CD4-positive, alpha-beta T cell treated with Interleukin-10 for 1 hour (primary cell): ENCODE data around the gene DCAF5.
"Not testable (repeated sequence)": the region's sequence is repeated elsewhere in the genome, so short reads cannot be mapped to it uniquely, and the experiment has no call there.

ENCODE experiments used
- DNase-seq: peaks from one replicate; pipeline ENCODE4 v3.0.0-alpha.2; 2020

The DCAF5 gene

DNA sequence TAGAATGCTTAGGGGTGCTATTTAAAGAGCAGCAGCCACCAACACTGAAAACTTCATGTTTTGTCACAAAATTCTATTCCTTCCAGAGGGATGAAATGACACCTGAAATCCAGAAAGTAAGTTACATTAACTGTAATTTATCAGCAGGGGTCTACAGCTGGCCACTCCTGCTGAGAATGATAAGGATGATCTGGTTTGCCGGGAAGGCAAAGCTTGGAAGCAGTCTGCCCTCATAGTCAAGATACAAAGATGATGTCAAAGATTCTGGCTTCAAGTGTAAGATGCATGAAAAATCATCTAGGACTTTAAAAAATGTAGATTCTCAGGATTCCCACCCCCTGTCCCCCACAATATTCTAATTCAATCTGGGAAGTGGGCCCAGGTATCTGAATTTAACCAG lies 58.4 kb downstream of the DCAF5 start:
- DNase-seq, result no peak

DNA sequence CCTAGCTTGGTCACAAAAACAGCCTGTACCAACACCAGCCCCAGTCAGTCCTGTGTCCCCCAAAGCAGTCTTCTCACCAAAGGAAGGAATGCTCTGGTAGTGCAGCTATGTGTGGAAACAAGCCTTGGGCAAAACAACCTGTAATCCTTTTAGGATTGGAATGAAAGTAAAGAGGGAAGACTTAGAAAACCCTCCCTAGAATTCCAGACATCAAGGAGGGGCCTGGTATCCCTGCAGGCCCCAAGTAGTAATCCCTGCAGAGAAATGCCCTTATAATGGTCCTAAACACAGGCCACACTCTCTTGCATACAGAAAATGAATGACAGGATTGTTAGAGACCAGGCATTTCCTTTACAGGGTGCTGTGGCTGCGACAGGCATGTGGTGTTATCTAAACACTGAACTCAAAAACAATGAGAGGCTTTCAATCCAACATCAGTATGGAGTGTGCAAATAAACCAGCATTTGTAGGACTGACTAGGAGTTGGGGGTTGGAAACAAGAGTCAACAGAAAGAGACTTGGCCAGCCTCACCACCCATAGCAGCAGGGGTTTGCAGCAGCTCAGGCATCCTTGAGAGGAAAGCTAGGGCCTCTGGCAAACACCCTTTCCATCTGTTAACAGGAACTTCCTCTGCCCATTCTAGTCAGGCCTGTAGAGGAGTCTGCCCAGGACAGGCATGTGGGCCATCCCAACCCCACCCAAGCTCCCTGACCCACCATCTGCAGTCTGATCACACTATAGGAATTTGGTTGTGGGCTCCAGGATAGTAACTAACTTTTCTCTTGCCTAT lies 59.1 kb downstream of the DCAF5 start:
- no peak for DNase-seq

DNA sequence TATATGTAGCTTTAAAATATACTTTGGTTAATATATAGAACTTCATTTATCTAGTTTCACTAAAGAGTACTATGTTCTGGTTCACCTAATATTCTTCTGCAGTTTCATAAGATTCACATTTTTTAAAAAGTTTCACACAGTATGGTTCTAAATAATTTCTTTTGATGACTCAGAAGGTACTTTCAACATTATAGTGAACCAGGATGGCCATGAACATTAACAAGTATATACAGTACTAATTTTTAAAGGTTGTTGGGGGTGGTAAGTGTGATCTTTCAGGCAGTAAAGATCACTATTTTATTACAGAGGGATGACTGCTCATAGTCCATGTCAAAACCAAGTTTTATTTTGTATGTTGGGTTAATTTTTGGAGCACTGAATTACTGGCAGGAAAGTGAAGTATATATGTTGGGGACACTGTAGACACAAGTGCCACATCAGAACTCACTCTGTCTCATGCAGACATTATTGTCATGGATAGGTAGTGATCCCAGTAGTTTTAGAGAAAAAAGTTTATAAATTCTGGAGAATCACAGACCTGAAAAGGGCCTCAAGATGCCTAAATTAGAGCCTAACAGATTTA lies 60.0 kb downstream of the DCAF5 start:
- DNase-seq, result no peak

DNA sequence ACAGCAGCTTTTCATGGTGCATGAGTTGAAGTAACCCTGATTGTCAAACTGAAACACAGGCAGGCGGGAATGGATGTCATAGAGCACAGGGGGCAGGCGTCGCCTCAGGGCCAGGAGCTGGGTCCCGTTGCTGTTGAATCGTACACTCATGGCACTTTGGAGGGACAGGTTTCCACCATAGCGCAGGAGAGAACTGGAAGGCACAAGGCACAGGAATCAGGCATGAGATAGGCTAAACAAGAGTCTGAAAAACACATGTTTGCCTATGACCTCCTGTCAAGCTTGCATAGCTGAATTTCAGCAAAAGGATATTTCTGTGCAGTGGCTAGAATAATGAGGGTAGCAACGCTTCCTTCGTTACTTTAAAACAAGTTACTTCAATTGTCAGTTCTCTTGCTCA lies 61.2 kb downstream of the DCAF5 start:
- no peak for DNase-seq

DNA sequence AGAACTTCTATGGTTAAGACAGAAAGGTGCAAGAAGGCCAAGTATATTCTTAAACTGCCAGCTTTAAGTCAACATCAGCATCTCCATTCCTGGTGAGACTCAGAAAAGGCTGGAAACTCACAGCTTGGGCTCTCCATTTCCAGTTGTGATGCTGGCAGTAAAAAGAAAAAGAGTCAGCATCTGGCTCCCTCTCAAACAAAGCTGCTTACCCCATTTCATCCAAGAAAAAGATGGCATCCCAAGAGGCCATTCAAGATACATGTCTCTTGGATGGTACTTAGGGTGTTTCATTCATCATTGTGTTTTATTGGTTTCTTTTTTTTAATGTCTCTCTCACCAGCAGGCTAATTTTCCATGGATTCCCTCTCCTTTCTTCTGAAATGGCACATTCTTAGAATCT lies 61.9 kb downstream of the DCAF5 start:
- DNase-seq, result no peak

DNA sequence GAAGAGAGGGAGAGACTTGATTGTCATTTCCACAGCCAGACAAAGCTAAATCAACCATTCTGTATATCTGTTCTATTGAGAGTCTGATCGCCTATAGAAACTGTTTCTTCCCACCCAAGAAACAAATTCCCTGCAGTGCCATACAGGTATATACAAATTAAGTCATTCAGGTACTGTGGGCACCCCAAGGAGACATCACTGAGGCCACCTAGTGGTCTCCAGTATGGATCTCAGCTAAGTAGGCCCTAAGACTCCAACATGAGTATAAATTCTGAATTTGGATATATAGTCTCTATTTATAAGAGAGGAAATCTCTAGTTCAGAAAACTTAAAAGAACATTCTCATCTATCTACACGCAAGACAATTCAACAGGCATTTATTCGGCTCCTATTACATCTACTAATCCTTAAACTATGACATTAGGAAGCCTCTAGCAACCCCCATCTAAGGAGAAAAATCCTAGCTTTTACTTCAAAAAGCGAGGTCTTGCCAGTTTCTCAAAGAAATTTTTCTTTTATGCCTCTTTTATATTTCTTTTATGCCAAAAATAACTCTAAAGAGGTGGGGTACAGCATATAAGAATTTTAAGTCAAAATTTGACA lies 62.6 kb downstream of the DCAF5 start:
- peak; percentile 36 for DNase-seq

DNA sequence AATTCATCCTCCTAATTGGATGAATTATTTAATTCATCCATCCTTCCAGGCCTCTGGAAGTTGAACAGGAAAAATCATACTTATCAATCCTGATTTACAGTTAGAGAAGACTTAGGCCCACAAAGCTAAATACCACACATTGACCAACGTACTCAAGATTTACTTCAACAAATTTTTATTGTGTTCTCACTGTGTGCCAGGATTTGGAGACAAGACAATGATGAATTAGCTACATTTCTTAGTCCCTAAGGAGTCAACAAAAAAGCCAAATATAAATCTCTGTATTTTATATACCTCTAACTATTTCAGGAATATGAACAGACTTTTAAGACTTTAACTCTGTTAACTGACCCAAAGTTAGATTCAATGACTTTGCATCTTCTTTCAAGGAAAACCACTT lies 63.9 kb downstream of the DCAF5 start:
- no peak for DNase-seq

DNA sequence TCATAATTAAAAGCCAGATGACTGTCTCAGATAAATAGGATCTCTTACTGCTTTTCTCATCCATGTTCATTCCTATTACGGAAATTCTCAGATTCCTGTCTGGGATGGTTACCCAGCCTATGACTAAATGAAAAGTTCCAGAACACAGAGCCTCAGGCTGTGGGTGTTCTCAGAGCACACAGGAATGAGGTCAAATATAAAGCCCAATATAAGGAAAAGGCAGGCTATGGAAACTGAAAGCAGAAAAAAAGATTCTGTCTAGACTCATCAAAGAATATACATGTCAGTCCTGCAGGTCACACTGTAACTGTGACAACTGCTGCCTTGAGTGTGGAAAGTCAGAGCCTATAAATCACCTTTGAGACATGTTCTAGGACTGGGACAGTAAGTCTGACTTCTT lies 64.3 kb downstream of the DCAF5 start:
- DNase-seq, result no peak

DNA sequence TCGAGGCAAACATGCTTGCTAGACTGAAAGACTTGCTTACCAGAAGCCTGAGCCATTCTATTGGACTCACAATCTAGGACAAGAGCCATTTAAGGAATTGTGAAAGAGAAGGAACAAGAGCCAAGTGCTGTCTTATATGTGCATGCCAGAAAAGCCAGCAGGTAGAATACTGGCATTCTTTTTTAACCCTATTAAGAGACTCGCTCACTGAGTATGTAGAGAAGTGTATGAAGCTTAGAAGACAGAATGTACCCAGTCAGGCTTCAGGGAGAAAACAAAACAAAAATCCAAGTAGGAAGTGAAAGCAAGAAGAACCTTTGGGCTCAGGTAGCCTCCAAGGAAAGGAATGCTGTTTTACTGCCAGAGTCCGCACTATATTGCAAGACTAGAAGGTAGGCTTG lies 65.9 kb downstream of the DCAF5 start:
- DNase-seq, result no peak

DNA sequence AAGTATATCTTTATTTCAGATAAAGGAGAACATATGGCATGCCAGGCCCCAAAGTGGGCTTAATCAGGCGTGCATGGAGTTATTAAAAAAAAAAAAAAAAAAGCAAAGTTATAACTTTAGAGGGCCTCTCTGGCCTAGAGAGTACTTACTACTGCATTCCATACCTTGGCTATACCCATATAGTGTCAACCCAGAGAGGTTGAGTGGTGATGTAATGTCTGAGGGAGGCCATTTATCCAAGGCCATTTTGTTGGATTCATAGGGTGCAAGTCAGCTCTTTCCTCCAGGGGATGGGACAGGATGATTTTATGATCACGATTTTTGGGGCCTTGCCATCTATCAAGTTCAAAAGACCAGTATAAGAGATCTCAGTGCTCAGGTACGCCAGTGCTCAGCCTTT lies 66.4 kb downstream of the DCAF5 start:
- DNase-seq, result no peak

DNA sequence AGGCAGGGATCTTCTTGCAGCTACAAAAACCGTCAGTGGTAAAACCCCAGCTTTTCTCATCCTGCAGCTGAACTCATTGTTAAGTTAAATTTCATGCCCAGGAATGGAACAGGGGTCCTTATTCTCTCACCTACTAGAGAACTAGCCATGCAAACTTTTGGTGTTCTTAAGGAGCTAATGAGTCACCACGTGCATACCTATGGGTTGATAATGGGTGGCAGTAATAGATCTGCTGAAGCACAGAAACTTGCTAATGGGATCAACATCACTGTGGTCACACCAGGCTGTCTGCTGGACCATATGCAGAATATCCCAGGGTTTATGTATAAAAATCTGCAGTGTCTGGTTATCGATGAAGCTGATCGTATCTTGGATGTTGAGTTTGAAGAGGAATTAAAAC lies 68.9 kb downstream of the DCAF5 start:
- no peak for DNase-seq

DNA sequence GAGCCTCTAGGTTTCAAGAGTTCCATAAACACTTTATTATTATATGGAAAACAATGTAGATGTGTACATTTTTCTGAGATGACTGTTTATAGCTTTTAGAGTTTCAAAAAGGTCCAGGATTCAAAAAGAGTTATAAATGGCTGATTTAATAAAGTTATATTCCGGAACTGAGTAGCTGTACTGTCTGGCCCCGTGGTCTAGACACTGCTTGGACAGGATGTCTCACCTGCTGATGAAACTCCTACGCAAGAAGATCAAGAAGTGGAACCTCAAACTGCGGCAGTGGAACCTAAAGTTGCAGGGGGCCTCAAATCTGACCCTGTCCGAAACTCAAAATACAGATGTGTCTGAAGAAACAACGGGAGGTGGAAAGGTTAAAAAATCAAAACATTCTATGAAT lies 69.7 kb downstream of the DCAF5 start:
- no peak for DNase-seq

DNA sequence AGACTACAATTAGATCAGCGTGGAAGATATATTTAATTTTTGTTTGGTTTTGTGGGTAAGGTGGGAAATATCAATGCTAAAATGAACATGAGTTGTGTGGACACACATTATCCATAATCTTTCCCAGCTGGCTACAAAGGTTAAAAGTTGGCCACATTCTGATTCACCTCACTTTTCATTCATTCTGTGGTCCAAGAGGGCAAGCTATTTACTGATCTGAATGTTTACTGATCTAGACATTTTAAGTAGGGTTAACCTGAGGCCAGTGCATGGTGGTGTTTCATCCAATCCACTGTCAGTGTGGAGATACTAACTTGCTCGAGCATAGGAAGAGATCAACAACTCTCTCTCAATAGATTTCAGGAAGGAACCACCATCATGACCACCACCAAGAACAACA lies 71.6 kb downstream of the DCAF5 start:
- no peak for DNase-seq

DNA sequence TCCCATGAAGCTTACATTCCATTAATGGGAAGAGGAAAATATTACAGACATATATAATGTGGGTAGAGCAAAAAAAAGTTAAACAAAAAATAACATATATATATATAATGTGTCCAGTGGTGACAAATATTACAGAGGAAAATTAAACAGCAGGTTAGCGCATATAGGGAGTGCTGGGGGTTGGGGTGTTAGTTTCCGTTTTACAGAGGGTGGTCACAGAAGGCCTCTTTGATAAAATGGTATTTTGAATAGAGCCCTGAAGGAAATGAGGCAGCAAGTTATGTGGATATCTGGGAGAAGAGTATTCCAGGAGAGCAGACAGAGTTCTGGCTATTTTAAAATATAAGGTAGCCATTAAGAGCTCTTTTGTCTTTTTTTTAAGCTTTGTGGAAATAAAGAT lies 73.2 kb downstream of the DCAF5 start:
- DNase-seq, result no peak

DNA sequence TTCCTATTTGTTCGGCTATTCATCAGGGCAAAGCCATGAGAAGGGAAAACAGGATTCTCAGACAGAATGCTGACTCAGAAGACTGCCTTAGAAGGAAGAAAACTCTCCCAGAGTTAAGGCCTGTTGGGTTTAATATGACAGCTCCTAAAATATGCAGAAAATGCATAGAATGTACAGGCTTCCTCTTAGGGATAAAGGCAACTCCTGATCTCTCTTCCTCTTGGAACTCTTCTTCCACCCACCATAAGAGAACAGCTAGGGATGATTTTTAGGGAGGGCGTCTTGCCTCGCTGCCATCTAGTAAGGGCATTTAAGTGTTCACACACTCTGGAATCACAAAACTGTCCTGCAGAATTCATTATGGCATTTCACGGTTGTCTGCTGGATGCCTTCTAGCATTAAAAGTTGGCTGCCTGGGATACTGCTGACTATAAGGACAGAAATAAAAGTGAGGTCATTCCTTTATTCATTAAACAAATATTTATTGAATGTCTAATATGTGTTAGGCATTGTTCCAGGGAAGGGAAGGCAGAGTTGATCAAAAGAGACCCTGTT lies 73.7 kb downstream of the DCAF5 start:
- DNase-seq, result no peak

DNA sequence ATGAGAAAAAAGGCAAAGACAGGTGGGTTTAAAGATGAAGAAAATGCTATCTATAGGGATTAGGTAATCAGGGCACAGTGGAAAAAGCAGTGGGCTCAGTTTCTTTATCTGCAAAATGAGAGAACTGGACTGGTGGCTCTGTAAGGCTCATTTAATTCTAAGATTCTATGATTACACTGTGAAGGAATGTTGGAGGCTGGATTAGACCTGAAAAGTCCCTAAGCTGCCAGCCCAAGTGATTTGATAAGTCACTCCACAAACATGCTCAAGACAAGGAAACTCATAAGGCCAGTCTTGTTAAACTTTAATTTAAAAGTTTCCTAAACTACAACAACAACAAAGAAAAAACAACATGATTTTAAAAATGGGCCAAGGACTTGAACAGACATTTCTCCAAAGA lies 75.1 kb downstream of the DCAF5 start:
- DNase-seq, result no peak

DNA sequence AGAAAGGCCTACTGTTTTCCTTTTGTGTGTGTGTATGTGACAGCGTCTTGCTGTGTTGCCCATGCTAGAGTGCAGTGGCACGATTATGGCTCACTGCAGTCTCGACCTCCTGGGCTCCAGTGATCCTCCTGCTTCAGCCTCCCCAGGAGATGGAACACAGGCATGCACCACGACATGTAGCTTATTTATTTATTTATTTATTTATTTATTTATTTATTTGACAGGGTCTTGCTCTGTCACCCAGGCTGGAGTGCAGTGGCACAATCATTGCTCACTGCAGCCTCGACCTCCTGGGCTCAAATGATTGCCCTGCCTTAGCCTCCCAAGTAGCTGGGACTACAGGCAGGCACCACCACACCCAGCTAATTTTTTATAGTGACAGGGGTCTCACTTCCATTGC lies 75.7 kb downstream of the DCAF5 start:
- DNase-seq, result not testable (repeated sequence)

DNA sequence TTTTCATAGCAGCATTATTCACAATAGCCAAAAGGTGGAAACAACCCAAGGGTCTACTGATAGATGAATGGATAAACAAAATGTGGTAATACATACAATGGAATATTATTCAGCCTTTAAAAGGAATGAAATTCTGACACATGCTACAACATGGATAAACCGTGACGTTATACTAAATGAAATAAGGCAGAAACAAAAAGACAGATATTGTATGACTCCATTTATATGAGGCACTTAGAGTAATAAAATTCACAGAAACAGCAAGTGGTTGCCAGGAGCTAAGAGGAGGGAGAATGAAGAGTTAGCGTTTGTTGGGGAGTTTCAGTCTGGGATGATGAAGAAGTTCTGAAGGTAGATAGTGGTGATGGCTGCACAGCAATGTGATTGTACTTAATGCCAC lies 76.6 kb downstream of the DCAF5 start:
- no peak for DNase-seq

DNA sequence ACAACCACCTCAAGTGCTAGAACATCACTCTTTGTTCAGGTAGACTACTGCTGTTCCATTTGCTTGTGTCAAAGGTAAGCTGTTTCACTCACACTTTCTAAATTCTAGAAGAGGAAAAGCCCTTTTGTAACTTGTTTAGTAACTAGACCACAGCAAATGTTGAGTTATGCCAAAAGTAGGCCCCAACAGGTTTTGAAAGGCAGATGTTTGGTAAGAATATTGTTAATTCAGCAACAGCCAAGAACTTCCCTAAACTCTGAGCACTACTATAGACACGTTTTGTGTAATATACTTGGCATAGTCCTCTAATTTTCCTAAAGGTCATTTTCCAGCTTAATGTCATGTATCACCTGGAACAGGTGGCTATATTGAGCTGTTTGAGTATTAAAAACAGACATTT lies 79.0 kb downstream of the DCAF5 start:
- DNase-seq, result no peak

DNA sequence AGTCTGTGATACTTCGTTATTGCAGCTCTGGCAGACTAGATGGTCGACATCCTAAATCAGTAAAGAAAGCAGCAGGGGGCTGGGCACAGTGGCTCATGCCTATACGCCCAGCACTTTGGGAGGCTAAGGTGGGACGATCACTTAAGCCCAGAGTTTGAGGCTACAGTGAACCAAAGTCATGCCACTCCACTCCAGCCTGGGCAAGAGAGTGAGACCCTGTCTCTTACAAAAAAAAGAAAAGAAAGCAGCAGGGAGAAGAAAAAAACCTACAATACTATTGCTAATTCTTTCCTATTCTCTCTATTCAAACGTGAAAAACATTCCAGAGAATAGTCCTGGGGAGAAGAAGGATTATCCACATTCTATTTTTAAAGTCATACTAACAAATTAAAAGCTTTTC lies 79.5 kb downstream of the DCAF5 start:
- DNase-seq, result no peak

DNA sequence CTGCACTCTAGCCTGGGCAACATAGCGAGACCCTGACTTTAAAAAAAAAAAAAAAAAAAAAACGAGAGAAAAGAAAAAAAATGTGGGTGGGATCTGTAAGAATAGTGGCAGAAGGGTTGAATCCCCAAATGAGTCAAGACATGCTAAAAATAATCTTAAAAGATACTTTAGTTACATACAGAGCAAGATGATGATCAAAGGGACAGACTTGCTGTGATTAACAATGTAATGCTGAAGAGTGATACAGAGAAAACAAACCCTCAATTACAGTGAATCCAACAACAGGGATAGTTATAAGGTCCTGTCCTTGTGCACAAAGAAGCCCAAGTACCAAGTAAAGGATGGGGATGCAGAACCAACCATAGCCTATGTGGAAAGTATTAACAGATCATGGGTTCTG lies 80.3 kb downstream of the DCAF5 start:
- DNase-seq, result no peak

DNA sequence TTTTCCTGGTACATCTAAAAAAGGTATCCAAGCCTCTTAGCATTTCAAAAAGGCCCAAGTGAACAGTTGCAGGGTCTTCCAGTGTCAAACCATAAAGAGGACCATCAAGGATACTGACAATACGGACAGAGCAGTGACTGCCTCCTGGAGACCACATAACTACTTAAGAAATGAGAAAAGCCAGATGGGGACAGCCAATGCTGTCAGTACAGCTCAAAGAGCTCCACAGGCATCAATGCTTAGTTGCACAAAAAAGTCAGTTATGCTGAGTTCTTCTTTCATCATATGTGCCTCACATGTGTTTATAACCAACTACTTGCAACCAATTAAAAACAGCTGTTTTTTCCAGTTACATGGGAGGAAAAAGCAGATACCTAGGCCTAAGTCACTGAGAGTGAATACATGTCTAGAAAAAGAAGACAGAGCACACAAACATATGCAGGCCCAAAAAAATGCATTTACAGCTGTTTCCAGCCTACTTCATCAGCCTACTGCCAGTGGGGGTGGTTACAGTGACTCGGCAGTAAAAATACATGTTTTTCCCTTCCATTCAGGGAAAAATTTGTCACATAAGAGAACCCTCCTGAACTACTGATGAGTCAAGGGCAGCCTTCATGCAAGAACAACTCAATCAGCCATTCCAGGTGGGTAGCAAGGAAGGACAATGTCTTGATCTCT lies 84.0 kb downstream of the DCAF5 start:
- no peak for DNase-seq

DNA sequence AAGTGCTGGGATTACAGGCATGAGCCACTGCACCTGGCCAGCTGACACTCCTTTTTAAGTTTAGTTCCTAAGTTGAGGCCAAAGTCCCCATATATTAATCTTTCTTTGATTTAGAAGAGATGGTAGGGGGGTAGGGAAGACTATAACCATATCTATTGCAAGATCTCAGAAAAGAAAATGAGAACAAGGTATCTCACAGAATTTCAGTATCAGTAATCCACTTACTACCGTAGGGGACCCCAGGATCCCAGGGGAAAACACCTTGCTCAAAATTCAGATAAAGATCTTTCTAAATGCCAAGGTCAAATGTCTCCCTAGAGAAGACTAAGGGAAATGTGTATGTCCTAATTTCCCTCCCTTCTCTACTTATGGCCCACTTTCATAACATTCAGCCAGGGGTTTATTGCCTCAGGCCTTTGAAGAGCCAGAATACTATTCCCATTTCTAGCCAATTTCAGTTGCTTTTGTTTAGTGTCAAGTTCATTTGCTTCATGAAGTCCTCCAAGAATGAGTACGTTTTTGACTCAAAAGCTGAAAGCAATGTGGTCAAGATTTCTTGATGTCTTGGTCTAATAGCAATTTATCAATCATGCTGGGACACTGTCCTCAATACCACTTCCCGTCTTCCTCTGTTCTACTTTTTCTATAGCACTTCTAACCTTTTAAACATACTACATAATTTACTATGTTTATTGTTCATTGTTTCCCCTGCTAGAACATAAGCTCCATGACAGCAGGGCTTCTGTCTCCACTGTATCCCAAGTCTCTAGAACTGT lies 86.3 kb downstream of the DCAF5 start:
- no peak for DNase-seq
